BLaER1 (cell line): ENCODE results near the gene ZNF605.
"Not testable (repeated sequence)": the region's sequence is repeated elsewhere in the genome, so short reads cannot be mapped to it uniquely, and the experiment has no call there.

ENCODE experiments used
- H3K27ac ChIP-seq: shearing (Covaris generic); formaldehyde crosslinking; 2 replicates; pipeline ENCODE4 v1.8.1; 2022
- H3K27me3 ChIP-seq: shearing (Covaris generic); formaldehyde crosslinking; 2 replicates; pipeline ENCODE4 v1.8.1; 2022
- H3K36me3 ChIP-seq: shearing (Covaris generic); formaldehyde crosslinking; 2 replicates; pipeline ENCODE4 v1.8.1; 2022
- H3K4me1 ChIP-seq: shearing (Covaris generic); formaldehyde crosslinking; 2 replicates; pipeline ENCODE4 v1.8.1; 2022
- H3K4me2 ChIP-seq: shearing (Covaris generic); formaldehyde crosslinking; 2 replicates; pipeline ENCODE4 v1.8.1; 2022
- H3K4me3 ChIP-seq: shearing (Covaris generic); formaldehyde crosslinking; 2 replicates; pipeline ENCODE4 v1.8.1; 2022
- H3K9ac ChIP-seq: shearing (Covaris generic); formaldehyde crosslinking; 2 replicates; pipeline ENCODE4 v1.8.1; 2022
- H3K9me3 ChIP-seq: shearing (Covaris generic); formaldehyde crosslinking; 2 replicates; pipeline ENCODE4 v1.8.1; 2022
- H4K20me1 ChIP-seq: shearing (Covaris generic); formaldehyde crosslinking; 2 replicates; pipeline ENCODE4 v1.8.1; 2022
- Cebpa-rat ChIP-seq: shearing (Covaris generic); IDR thresholded peaks from 2 replicates; pipeline ENCODE4 v1.8.1; 2022

The ZNF605 gene

DNA sequence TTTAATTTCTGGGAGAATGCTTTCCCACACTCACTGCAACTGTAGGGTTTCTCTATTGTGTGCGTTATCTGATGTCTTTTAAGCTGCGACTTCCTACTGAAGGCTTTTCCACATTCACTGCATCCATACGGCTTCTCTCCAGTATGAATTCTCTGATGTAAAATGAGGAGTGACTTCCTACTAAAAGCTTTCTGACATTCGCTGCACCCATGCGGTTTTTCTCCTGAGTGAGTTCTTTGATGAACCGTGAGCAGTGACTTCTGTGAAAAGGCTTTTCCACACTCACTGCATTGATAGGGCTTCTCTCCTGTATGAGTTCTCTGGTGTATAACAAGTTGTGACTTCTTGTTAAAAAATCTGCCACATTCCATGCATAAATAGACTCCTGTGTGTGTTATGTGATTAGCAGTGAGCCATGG lies 29.7 kb downstream of the ZNF605 start:
- H3K36me3 ChIP-seq: peaks cover 78% of the 10 kb centered on the region
- H3K9ac ChIP-seq: no peak overlapping the region
- no peaks in the 10 kb centered on the region for H4K20me1 ChIP-seq
- peaks cover 100% of the 10 kb centered on the region for H3K9me3 ChIP-seq
- no peaks in the 10 kb centered on the region for H3K27me3 ChIP-seq
- no peak overlapping the region for H3K4me2 ChIP-seq
- no peaks in the 10 kb centered on the region for H3K4me1 ChIP-seq
- H3K4me3 ChIP-seq: peak overlapping the region; percentile 35
- no peak for TF ChIP-seq Cebpa-rat
- H3K27ac ChIP-seq: no peak overlapping the region

DNA sequence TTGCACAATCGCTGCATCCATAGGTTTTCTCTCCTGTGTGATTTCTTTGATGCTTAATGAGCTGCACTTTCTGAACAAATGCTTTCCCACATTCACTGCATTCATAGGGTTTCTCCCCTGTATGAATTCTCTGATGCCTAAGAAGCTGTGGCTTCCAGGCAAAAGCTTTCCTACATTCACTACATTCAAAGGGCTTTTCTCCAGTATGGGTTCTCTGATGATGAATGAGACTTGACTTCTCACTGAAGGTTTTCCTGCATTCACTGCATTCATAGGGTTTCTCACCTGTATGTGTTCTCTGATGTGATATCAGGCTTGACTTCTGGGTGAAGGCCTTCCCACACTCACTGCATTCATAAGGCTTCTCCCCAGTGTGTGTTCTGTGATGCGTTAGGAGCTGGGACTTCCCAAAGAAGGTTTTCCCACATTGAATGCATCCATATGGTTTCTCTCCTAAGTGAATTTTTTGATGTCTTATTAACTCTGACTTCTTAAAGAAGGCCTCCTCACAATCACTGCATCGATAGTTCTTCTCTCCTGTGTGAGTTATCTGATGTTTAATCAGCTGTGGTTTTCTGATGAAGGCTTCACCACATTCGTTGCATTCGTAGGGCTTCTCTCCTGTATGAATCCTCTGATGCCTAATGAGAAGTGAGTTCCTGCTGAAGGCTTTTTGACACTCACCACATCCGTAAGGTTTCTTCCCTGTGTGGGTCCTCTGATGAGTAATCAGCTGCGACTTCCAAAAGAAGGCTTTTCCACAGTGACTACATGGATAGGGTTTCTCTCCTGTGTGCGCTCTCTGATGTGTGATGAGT lies 30.3 kb downstream of the ZNF605 start:
- Histone ChIP-seq H3K4me2 (no peak overlapping the region), H3K4me3 (peak overlapping the region; percentile 35), H3K9ac (no peak overlapping the region), H3K36me3 (peaks cover 78% of the 10 kb centered on the region), H3K27me3 (no peaks in the 10 kb centered on the region), H3K27ac (no peak overlapping the region), H3K9me3 (peaks cover 100% of the 10 kb centered on the region), H4K20me1 (no peaks in the 10 kb centered on the region), H3K4me1 (no peaks in the 10 kb centered on the region)
- TF ChIP-seq Cebpa-rat: no peak

DNA sequence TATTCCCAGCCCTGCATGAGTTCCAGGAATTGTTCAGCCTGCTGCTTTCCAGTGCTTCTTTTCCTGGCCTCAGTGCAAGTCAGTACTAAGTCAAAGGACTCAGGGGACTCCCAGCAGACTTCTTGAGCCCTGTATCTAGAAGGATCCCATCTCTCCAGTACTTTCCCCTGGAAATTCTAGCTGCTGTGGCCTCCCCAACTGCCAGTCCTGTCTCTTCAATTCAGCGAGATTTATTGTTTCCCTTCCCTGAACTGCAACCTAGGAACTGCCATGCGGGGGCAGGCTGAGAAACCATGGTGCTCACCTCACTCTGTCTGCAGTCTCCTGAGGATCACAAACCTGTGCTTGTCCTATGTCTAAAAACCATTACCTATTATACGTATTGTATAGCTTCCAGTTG lies 31.8 kb downstream of the ZNF605 start:
- Histone ChIP-seq H3K4me1 (no peaks in the 10 kb centered on the region), H3K9me3 (peaks cover 100% of the 10 kb centered on the region), H3K27ac (no peak overlapping the region), H3K9ac (no peak overlapping the region), H4K20me1 (no peaks in the 10 kb centered on the region), H3K27me3 (no peaks in the 10 kb centered on the region), H3K4me3 (peak overlapping the region; percentile 6; the same call in 1 of the 2 replicates), H3K36me3 (peaks cover 76% of the 10 kb centered on the region), H3K4me2 (no peak overlapping the region)
- TF ChIP-seq Cebpa-rat: no peak

DNA sequence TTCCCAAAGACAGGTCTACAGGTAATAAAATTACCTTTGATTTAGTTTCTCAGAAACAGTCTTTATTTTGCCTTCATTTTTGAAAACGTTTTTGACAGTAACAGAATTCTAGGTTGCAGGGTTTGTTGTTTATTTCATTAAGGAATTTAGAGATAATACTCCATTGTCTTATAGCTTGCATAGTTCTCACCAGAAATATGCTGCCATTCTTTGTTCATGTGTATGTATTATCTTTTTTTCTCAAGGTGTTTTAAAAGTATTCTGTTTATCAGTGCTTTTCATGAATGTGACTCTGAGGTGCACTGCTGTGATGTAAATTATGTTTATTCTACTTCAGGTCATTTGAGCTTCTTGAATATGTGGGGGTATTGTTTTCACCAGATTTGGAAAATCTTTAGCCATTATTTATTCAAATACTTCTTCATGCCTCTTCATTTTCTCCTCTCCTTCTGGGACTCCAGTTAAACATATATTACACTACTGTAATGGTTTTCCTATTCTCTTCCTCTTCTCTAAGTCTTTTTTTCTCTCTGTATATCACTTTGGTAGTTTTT lies 32.7 kb downstream of the ZNF605 start:
- Histone ChIP-seq H3K27ac (no peak overlapping the region), H3K4me1 (no peaks in the 10 kb centered on the region), H3K9ac (no peak overlapping the region), H3K36me3 (peaks cover 75% of the 10 kb centered on the region), H3K9me3 (peaks cover 100% of the 10 kb centered on the region), H3K4me3 (no peak overlapping the region; the same call in 1 of the 2 replicates), H4K20me1 (no peaks in the 10 kb centered on the region), H3K4me2 (no peak overlapping the region), H3K27me3 (no peaks in the 10 kb centered on the region)
- no peak for TF ChIP-seq Cebpa-rat

DNA sequence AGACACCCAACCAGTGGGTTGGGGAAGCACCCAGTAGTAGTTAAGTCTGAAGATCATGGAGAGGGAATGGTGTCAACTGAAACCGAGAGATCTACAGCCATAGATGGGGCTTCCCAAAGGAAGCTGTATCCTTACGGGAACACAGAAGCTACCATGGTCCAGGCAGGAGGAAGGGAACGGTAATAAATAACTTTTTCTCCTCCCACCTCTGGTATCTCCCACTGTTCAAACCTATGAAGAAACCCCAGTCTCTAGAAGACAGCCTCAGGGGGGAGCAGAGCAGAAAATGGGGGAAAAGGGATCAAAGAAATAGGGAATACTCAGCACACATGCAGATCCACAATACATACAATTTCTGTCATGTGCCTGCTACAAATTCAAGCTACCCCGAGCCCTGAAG lies 33.4 kb downstream of the ZNF605 start:
- H4K20me1 ChIP-seq: no peaks in the 10 kb centered on the region
- H3K27me3 ChIP-seq: no peaks in the 10 kb centered on the region
- H3K9ac ChIP-seq: no peak overlapping the region
- TF ChIP-seq Cebpa-rat: no peak
- H3K9me3 ChIP-seq: peaks cover 100% of the 10 kb centered on the region
- no peak overlapping the region for H3K4me3 ChIP-seq
- peaks cover 72% of the 10 kb centered on the region for H3K36me3 ChIP-seq
- no peak overlapping the region for H3K4me2 ChIP-seq
- no peaks in the 10 kb centered on the region for H3K4me1 ChIP-seq
- H3K27ac ChIP-seq: no peak overlapping the region

DNA sequence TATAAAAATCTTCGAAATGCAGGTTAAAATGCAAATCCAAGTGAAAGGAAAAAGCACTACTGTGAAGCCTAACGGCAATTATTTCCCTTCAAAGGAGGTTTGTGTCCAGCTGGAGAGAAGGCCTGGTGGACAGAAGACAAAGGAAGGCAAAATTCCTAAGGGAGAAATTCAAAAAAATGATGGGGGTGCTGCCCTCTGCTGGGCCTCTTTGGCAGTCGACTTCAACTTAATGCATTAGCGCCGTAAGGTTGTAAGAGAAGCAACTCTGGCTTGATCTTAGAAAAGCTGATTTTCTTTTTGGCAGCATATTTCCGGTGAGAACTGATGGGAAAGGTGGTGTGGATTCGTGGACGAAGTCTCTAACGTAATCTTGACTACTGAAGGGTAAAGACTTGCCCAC lies 34.4 kb downstream of the ZNF605 start:
- no peaks in the 10 kb centered on the region for H3K4me1 ChIP-seq
- peaks cover 100% of the 10 kb centered on the region for H3K9me3 ChIP-seq

DNA sequence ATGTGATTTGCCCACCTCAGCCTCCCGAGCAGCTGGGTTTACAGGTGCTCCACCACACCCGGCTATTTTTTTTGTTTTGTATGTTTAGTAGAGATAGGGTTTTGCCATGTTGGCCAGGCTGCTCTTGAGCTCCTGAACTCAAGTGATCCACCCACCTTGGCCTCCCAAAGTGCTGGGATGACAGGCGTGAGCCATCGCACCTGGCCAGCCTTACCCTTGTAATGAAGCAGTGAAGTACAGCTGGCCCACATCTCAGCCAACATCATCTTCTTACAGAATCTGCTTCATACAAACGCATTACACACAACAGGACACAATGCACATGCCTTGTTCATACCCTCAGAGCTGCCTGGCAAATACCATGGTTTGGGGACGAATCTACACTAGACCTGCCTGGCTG lies 37.4 kb downstream of the ZNF605 start:
- Histone ChIP-seq H3K4me3 (0 out of 2 replicates have a peak overlapping the region, but pooled peaks have one; percentile 2), H3K4me2 (no peak overlapping the region), H4K20me1 (no peaks in the 10 kb centered on the region), H3K9me3 (peaks cover 100% of the 10 kb centered on the region), H3K4me1 (no peaks in the 10 kb centered on the region), H3K27me3 (no peaks in the 10 kb centered on the region), H3K9ac (no peak overlapping the region), H3K27ac (no peak overlapping the region), H3K36me3 (peaks cover 52% of the 10 kb centered on the region)
- TF ChIP-seq Cebpa-rat: no peak

More for the DNA sequence above, 34.4 kb downstream of the ZNF605 start:
- Histone ChIP-seq H3K9ac (no peak overlapping the region), H3K4me2 (no peak overlapping the region), H3K4me3 (no peak overlapping the region), H3K27me3 (no peaks in the 10 kb centered on the region), H3K27ac (no peak overlapping the region), H4K20me1 (no peaks in the 10 kb centered on the region), H3K36me3 (peaks cover 62% of the 10 kb centered on the region)
- TF ChIP-seq Cebpa-rat: no peak

DNA sequence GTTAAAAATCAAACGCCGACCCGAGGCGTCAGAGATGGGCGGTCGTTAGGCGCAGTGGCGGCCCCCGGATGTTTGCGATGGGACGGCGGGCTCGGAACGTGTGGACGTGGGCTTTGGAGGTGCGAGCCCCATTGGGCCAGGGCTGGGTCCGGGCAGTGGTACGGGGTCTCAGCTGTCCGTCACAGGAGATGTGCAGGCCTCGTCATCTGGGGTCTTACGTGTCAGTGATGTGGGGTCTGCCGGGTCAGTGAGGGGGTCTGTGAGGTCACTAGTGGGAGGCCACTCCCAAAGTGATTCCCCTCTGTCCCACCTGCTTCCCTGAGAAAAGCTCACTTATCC lies 47.1 kb downstream of the ZNF605 start:
- TF ChIP-seq Cebpa-rat: no peak
- Histone ChIP-seq H3K9me3 (peaks cover 68% of the 10 kb centered on the region), H4K20me1 (no peaks in the 10 kb centered on the region), H3K36me3 (0 out of 2 replicates have a peak, but pooled peaks cover 6% of the 10 kb centered on the region), H3K9ac (peak overlapping the region; percentile 75), H3K4me1 (peaks cover 20% of the 10 kb centered on the region), H3K27ac (peak overlapping the region; percentile 52), H3K27me3 (no peaks in the 10 kb centered on the region), H3K4me2 (peak overlapping the region; percentile 89), H3K4me3 (peak overlapping the region; percentile 78)

DNA sequence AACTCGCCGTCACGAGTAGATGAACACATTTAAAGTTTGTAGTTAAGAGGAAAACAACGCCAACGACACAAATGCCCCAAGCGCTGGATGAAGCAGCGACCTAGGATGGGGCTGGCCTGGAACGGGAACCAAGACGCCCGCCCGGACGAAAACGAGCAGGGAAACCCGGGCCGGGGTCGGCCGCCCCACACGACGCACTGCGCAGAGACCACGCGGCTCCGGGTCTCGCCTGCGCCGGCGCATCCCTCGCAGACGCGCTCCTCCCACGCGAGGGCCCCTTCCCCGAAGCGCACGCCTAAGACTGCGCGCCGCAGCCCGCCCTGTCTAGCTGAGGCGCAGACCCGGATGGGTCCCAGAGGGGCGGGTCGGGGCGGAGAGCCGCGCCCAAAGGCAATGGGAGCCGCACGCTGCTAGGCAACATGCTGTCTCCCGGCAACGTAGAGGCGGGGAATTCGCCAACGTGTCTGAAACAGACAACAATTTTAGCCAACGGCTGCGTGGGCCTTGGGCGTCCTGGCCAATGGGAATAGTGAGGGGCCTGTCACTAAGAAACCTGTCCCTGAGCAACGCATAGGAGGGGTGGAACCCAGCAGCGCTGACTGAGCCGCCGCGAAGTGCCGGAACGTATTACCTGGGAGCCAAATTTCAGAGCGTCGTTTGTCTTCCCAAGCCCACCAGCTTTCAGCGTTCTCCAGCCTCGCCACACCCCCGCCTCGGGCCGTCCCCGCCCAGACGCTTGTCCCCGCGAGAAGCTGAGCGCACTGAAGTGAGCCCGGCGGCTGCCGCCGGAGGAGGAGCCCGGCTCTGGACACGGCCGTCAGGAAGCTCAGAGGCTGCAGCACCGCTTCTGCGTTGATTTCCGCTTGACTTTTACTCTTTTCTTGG lies 47.7 kb downstream of the ZNF605 start:
- Histone ChIP-seq H4K20me1 (no peaks in the 10 kb centered on the region), H3K4me1 (peaks cover 20% of the 10 kb centered on the region), H3K27ac (peak overlapping the region; percentile 52), H3K36me3 (0 out of 2 replicates have a peak, but pooled peaks cover 6% of the 10 kb centered on the region), H3K9me3 (peaks cover 67% of the 10 kb centered on the region), H3K4me2 (peak overlapping the region; percentile 89), H3K4me3 (peak overlapping the region; percentile 78), H3K27me3 (no peaks in the 10 kb centered on the region), H3K9ac (peak overlapping the region; percentile 75)
- TF ChIP-seq Cebpa-rat: no peak

DNA sequence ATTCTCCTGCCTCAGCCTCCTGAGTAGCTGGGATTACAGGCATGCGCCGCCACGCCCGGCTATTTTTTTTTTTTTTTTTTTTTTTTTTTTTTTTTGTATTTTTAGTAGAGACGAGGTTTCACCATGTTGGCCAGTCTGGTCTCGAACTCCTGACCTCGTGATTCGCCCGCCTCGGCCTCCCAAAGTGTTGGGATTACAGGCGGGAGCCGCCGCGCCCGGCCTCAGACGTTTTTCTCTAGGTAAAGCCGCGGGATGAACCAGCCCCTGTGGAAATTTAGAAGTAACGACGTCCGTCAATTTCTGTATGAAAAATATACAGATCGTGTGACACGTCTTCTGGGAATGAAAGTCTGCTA lies 48.3 kb downstream of the ZNF605 start:
- Histone ChIP-seq H3K9ac (peak overlapping the region; percentile 75; the same call in 1 of the 2 replicates), H3K9me3 (peaks cover 66% of the 10 kb centered on the region), H3K4me1 (peaks cover 20% of the 10 kb centered on the region), H3K4me3 (peak overlapping the region; percentile 78), H3K4me2 (peak overlapping the region; percentile 89)
- not testable (repeated sequence) for H3K27me3 ChIP-seq, H4K20me1 ChIP-seq, H3K27ac ChIP-seq, H3K36me3 ChIP-seq
